ENCODE measurements around the gene KLHDC3. TPM values are rescaled to one million over a fixed set of nuclear protein-coding genes. Genes with fewer than 3 reads are reported as not detected.

Gene KLHDC3, protein sequence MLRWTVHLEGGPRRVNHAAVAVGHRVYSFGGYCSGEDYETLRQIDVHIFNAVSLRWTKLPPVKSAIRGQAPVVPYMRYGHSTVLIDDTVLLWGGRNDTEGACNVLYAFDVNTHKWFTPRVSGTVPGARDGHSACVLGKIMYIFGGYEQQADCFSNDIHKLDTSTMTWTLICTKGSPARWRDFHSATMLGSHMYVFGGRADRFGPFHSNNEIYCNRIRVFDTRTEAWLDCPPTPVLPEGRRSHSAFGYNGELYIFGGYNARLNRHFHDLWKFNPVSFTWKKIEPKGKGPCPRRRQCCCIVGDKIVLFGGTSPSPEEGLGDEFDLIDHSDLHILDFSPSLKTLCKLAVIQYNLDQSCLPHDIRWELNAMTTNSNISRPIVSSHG
- 64.4 and 86.1 TPM in 2 replicates for total RNA-seq

GRCh38 chr6:43013843-43014433 lies at the start of gene KLHDC3, which contains the start of gene MEA1:
KLHDC3 (plus strand) TSS chr6:43014249; CDS start chr6:43017193, 2,944 bp downstream.
MEA1 (minus strand) TSS chr6:43013946; CDS start chr6:43013813, 133 bp downstream.

GRCh38 chr6:42978839-42979522 lies 35.1 kb upstream of the KLHDC3 start, which contains the start of gene PEX6:
PEX6 (minus strand) TSS chr6:42979181; CDS start chr6:42979150, 31 bp downstream.

GRCh38 chr6:42984001-42984923 lies 29.8 kb upstream of the KLHDC3 start, which contains the start of gene PPP2R5D:
PPP2R5D (plus strand) TSS chr6:42984570; CDS start chr6:42984678, 108 bp downstream.

GRCh38 chr6:43021270-43022047 lies 7.4 kb downstream of the KLHDC3 start, which contains the start of gene RRP36:
RRP36 (plus strand) TSS chr6:43021623; CDS start chr6:43021655, 32 bp downstream.

GRCh38 chr6:43053545-43054205 lies 39.6 kb downstream of the KLHDC3 start, which contains the start of gene CUL7:
CUL7 (minus strand) TSS chr6:43053851; CDS start chr6:43052788, 1,063 bp downstream.

DNA sequence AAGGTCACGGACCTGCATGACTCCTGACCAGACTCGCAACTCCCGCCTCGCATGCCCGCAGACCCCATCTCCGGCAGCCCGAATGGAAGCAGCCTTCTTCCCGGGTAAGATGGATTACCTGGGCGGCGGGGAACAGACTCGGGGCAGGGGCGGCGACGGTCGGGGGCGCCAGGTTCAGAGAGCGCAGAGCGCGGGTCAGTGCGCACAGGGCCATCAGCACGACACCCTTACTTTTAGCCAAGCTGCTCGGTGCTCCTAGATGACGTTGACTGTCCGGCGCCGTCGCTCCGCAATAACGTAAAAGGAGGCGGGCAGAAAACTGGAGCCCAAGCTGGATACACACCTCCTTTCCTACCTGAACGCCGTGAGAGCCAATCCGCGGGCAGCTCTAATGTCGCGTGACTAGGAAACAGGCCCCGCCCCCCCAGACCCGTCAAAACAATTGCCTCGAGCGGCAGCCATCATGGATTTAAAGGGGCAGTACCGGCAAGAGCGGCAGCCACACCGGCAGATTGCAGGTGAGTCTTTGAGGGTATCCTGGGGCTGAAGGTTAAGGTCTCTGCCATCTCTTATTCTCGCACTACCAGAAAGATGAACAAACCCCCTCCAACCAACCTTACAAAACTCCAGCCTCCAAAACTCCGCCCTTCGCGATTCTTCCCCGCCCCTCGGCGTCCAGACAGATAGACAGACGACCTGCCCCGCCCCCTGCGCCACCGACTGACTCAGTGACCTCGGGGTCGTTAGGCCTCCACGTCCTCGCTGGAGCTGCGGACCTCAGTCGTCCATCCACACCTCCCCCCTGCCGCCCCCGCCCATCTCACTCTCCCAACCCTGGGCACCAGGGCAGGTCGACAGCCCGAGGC lies 45.4 kb downstream of the KLHDC3 start, which contains the start of the genes KLC4 and MRPL2:
Gene KLC4, plus strand, starts transcription at position 464 of the 866 bp plus-strand sequence. CDS start 1,705 bp downstream, outside the sequence.
Gene MRPL2, minus strand, starts transcription at position 267 of the 866 bp plus-strand sequence. Its CDS starts 53 bp downstream, at position 214.

Other genes starting within 250 kb of the KLHDC3 start
- 3.5 and 3.7 TPM in 2 replicates for gene BICRAL, start 232.2 kb upstream of the KLHDC3 start, total RNA-seq
- 86.3 and 91.4 TPM in 2 replicates for gene RPL7L1, start 134.6 kb upstream of the KLHDC3 start, total RNA-seq
- not detected in 2 replicates for gene PTCRA, start 98.2 kb upstream of the KLHDC3 start, total RNA-seq
- gene CNPY3, start 84.8 kb upstream of the KLHDC3 start, total RNA-seq, result 21.9 and 33.7 TPM in 2 replicates
- gene GNMT, start 53.5 kb upstream of the KLHDC3 start, total RNA-seq, result not detected in 2 replicates
- gene PEX6, start 35.1 kb upstream of the KLHDC3 start, total RNA-seq, result 23.5 and 53.9 TPM in 2 replicates
- gene PPP2R5D, start 29.7 kb upstream of the KLHDC3 start, total RNA-seq, result 29.6 and 31.5 TPM in 2 replicates
- 59.2 and 66.3 TPM in 2 replicates for gene MEA1, start 303 bp upstream of the KLHDC3 start, total RNA-seq
- gene RRP36, start 7.4 kb downstream of the KLHDC3 start, total RNA-seq, result 76.1 and 80.2 TPM in 2 replicates
- gene CUL7, start 39.6 kb downstream of the KLHDC3 start, total RNA-seq, result 44.5 and 49.3 TPM in 2 replicates
- gene MRPL2, start 45.2 kb downstream of the KLHDC3 start, total RNA-seq, result 16.5 and 18.1 TPM in 2 replicates
- 15.5 and 18.7 TPM in 2 replicates for gene KLC4, start 45.4 kb downstream of the KLHDC3 start, total RNA-seq
- 141 and 147 TPM in 2 replicates for gene PTK7, start 62.1 kb downstream of the KLHDC3 start, total RNA-seq
- gene SRF, start 157.0 kb downstream of the KLHDC3 start, total RNA-seq, result 13.8 and 18.7 TPM in 2 replicates
- gene CUL9, start 167.9 kb downstream of the KLHDC3 start, total RNA-seq, result 18.5 and 27.7 TPM in 2 replicates
- gene DNPH1, start 215.2 kb downstream of the KLHDC3 start, total RNA-seq, result 45.9 and 54.5 TPM in 2 replicates
- not detected in 2 replicates for gene TTBK1, start 229.2 kb downstream of the KLHDC3 start, total RNA-seq

All from smooth muscle cell of bladder (primary cell).